K562 (cell line): ENCODE data around the gene STAM2.

Experiments used
- ARID2 ChIP-seq: fragments of 450-650 bp; IDR thresholded peaks from 2 replicates; pipeline ENCODE4 v1.6.1; 2017; ENCODE audit warnings: antibody characterized with exemption, mild to moderate bottlenecking
- ATF1 ChIP-seq, 2 experiments: fragments of 450-650 bp in 1 of 2; IDR thresholded peaks; 2 replicates each; pipeline ENCODE4 v1.6.1; 2016; ENCODE audit warnings: missing compliant biosample characterization in 1 of 2, missing genetic modification characterization in 1 of 2
- EGR1 ChIP-seq: fragments of 450-650 bp; conservative IDR thresholded peaks from 2 replicates; pipeline ENCODE4 v1.6.1; 2017; ENCODE audit warnings: mild to moderate bottlenecking
- EP300 ChIP-seq: IDR thresholded peaks from 2 replicates; pipeline ENCODE4 v1.6.1; 2012; ENCODE audit warnings: low read length, improper control_type of control experiment
- EZH2 ChIP-seq: IDR thresholded peaks from 2 replicates; pipeline ENCODE4 v1.6.1; 2012; ENCODE audit warnings: low read depth, mild to moderate bottlenecking, inconsistent platforms, low read length, borderline replicate concordance
- MAFK ChIP-seq: IDR thresholded peaks from 2 replicates; pipeline ENCODE4 v1.6.1; 2011; ENCODE audit warnings: low read length, improper control_type of control experiment
- NFIC ChIP-seq: fragments of 450-650 bp; IDR thresholded peaks from 2 replicates; pipeline ENCODE4 v1.6.1; 2017; ENCODE audit warnings: mild to moderate bottlenecking, inconsistent platforms
- POLR2A ChIP-seq: fragments of 450-650 bp; conservative IDR thresholded peaks from 2 replicates; pipeline ENCODE4 v1.6.1; 2016
- RAD21 ChIP-seq, 2 experiments: fragments of 250-450 bp in 1 of 2; fragments of 450-650 bp in 1 of 2; sonication (Bioruptor Pico) in 1 of 2; formaldehyde crosslinking in 1 of 2; IDR thresholded peaks in 1 of 2; conservative IDR thresholded peaks in 1 of 2; 2 replicates each; pipeline versions ENCODE4 v1.4.0 to v1.8.0; 2020 to 2022; ENCODE audit warnings: mild to moderate bottlenecking in 2 of 2, moderate library complexity in 1 of 2
- SPI1 ChIP-seq: IDR thresholded peaks from 2 replicates; pipeline ENCODE4 v1.6.1; 2011; ENCODE audit warnings: low read depth, low read length, control low read depth, borderline replicate concordance
- ZNF274 ChIP-seq: IDR thresholded peaks from 2 replicates; pipeline ENCODE4 v1.6.1; 2011; ENCODE audit warnings: low read depth, mild to moderate bottlenecking, low read length, moderate library complexity, borderline replicate concordance
- TF ChIP-seq, protein P1 (sequence below): IDR thresholded peaks from 2 replicates; pipeline ENCODE4 v1.6.1; 2011; ENCODE audit warnings: borderline replicate concordance, low read depth, mild to moderate bottlenecking, moderate library complexity, low read length; ENCODE audit not compliant: insufficient read depth, poor library complexity, severe bottlenecking
- TF ChIP-seq, protein P2 (sequence below), 3 experiments: IDR thresholded peaks in 2 of 3; conservative IDR thresholded peaks in 1 of 3; 2 replicates each; pipeline ENCODE4 v1.5.1; 2011 to 2012; ENCODE audit warnings: low read length in 3 of 3, mild to moderate bottlenecking in 3 of 3, control low read depth in 2 of 3, improper control_type of control experiment in 1 of 3, inconsistent platforms in 1 of 3, low read depth in 1 of 3, mixed read lengths in 1 of 3, moderate library complexity in 1 of 3; ENCODE audit not compliant: insufficient read depth in 2 of 3

DNA sequence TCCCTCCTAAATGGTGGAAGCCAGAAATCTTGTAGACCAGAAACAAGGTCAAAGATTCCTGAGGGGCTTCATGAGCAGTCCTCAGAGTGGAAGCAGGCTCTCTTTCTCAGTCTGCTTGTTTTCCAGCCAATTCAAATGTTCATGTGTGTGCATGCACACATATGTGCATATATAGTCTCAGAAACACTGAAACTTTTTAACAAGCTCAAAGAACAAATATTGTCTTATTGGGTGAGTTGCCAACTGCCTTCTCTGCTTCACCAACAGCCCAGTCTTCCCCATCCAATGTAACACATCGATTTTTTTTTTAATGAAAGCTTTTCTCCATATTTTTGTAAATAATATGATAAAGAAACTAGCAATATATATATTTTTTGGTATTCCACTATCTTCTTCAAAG, 80.4 kb downstream of the STAM2 start:
- TF ChIP-seq SPI1 (no peak), ATF1 (CRISPR knock-in tag; IDR thresholded peaks at IDR 0.05) (no peak), ATF1 (tag; IDR thresholded peaks at IDR 0.05) (no peak), POLR2A (no peak), EGR1 (no peak), EP300 (no peak), MAFK (no peak), EZH2 (no peak), ZNF274 (no peak), RAD21 (CRISPR knock-in tag; conservative IDR thresholded peaks at IDR 0.05 in 1 of 2, IDR thresholded peaks at IDR 0.05 in 1 of 2) (no peak), ARID2 (no peak), NFIC (no peak)
- TF ChIP-seq, protein P1, sequence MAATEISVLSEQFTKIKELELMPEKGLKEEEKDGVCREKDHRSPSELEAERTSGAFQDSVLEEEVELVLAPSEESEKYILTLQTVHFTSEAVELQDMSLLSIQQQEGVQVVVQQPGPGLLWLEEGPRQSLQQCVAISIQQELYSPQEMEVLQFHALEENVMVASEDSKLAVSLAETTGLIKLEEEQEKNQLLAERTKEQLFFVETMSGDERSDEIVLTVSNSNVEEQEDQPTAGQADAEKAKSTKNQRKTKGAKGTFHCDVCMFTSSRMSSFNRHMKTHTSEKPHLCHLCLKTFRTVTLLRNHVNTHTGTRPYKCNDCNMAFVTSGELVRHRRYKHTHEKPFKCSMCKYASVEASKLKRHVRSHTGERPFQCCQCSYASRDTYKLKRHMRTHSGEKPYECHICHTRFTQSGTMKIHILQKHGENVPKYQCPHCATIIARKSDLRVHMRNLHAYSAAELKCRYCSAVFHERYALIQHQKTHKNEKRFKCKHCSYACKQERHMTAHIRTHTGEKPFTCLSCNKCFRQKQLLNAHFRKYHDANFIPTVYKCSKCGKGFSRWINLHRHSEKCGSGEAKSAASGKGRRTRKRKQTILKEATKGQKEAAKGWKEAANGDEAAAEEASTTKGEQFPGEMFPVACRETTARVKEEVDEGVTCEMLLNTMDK: no peak
- TF ChIP-seq, protein P2, sequence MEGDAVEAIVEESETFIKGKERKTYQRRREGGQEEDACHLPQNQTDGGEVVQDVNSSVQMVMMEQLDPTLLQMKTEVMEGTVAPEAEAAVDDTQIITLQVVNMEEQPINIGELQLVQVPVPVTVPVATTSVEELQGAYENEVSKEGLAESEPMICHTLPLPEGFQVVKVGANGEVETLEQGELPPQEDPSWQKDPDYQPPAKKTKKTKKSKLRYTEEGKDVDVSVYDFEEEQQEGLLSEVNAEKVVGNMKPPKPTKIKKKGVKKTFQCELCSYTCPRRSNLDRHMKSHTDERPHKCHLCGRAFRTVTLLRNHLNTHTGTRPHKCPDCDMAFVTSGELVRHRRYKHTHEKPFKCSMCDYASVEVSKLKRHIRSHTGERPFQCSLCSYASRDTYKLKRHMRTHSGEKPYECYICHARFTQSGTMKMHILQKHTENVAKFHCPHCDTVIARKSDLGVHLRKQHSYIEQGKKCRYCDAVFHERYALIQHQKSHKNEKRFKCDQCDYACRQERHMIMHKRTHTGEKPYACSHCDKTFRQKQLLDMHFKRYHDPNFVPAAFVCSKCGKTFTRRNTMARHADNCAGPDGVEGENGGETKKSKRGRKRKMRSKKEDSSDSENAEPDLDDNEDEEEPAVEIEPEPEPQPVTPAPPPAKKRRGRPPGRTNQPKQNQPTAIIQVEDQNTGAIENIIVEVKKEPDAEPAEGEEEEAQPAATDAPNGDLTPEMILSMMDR (IDR thresholded peaks at IDR 0.05 in 2 of 3, conservative IDR thresholded peaks at IDR 0.05 in 1 of 3; ENCODE audit: insufficient read depth in 2 of 3, low read depth in 1 of 3, low read length in 3 of 3): no peak
